Mammary epithelial cell (primary cell): ENCODE measurements around the gene JAG2.

ENCODE experiments used
- CTCF ChIP-seq, 2 donors: IDR thresholded peaks in 1 of 2; conservative IDR thresholded peaks in 1 of 2; 2 replicates each; pipeline ENCODE4 v1.5.1; 2011 to 2012; ENCODE audit warnings: inconsistent platforms in 2 of 2, low read length in 2 of 2, mild to moderate bottlenecking in 2 of 2, control low read depth in 1 of 2, low read depth in 1 of 2; ENCODE audit not compliant: insufficient read depth in 1 of 2; ENCODE audit errors: extremely low read depth in 1 of 2
- EZH2 ChIP-seq: IDR thresholded peaks from 2 replicates; pipeline ENCODE4 v1.6.1; 2012; ENCODE audit warnings: low read length, inconsistent platforms, borderline replicate concordance

GRCh38 chr14:105173145-105173544 lies 4.6 kb upstream of the JAG2 start:
- TF ChIP-seq EZH2 (no peak), CTCF (conservative IDR thresholded peaks at IDR 0.05 in 1 of 2, IDR thresholded peaks at IDR 0.05 in 1 of 2; ENCODE audit: extremely low read depth in 1 of 2, insufficient read depth in 1 of 2, low read depth in 1 of 2, low read length in 2 of 2) (no peak)
